Esophagus muscularis mucosa (tissue), 4 donors: Measurements from ENCODE around the gene CLSTN1. TPM values are rescaled to one million over a fixed set of nuclear protein-coding genes. Genes with fewer than 3 reads are reported as not detected.

Experiments used
- DNase-seq: peaks from one replicate; pipeline ENCODE4 v3.0.0-alpha.2; 2017; ENCODE audit errors: extremely low spot score
- H3K27ac ChIP-seq, 4 donors: fragments of 200-600 bp; sonication (generic); replicated peaks in 1 of 4; 1 replicate in 3 of 4; 2 replicates in 1 of 4; pipeline ENCODE4 v1.5.1; 2016 to 2019; ENCODE audit warnings: mild to moderate bottlenecking in 1 of 4
- H3K27me3 ChIP-seq, 4 donors: fragments of 200-600 bp; sonication (generic); one replicate each; pipeline versions ENCODE4 v1.5.1 to v1.6.0; 2016 to 2019
- H3K36me3 ChIP-seq, 4 donors: fragments of 200-600 bp; sonication (generic); one replicate each; pipeline ENCODE4 v1.5.1; 2016 to 2019
- H3K4me1 ChIP-seq, 4 donors: fragments of 200-600 bp; sonication (generic); one replicate each; pipeline ENCODE4 v1.5.1; 2016 to 2019
- H3K4me3 ChIP-seq, 4 donors: fragments of 200-600 bp; sonication (generic); 1 replicate in 2 of 4; 2 replicates in 2 of 4; pipeline ENCODE4 v1.5.1; 2016 to 2019; ENCODE audit warnings: mild to moderate bottlenecking in 4 of 4, moderate library complexity in 1 of 4
- H3K9me3 ChIP-seq, 4 donors: fragments of 200-600 bp; sonication (generic); 1 replicate in 3 of 4; 2 replicates in 1 of 4; pipeline ENCODE4 v1.5.1; 2016 to 2019
- EP300 ChIP-seq: sonication (generic); formaldehyde crosslinking; IDR thresholded peaks from one replicate; pipeline ENCODE4 v1.6.1; 2017; ENCODE audit warnings: antibody characterized with exemption
- POLR2A ChIP-seq: fragments of 450-650 bp; IDR thresholded peaks from one replicate; pipeline ENCODE4 v1.6.1; 2017; ENCODE audit warnings: antibody characterized with exemption, moderate library complexity, mild to moderate bottlenecking, low read depth
- POLR2AphosphoS5 ChIP-seq, 2 donors: sonication (generic); formaldehyde crosslinking; IDR thresholded peaks; one replicate each; pipeline ENCODE4 v1.6.1; 2017; ENCODE audit warnings: antibody characterized with exemption in 2 of 2
- WGBS: methylation state at CpG from one replicate; pipeline ENCODE4 v1.1.5; 2018; 5-methylcytosine and 5-hydroxymethylcytosine counted together
- intact Hi-C: fragments of 100-400 bp; cut with DNase I; formaldehyde crosslinking; loops from one replicate; pipeline ENCODE4 v1.15.1; 2023
- total RNA-seq, 4 donors: library from RNA; depleted of rRNA; stranded (reverse); fragments of >200 nt; gene quantifications; one replicate each; pipeline versions ENCODE4 v1.1.0 to v1.2.1, GENCODE V29; 2016
- TF ChIP-seq, protein P1 (sequence below), 3 experiments: fragments of 200-600 bp in 2 of 3; fragments of 450-650 bp in 1 of 3; sonication (generic) in 2 of 3; IDR thresholded peaks; one replicate each; pipeline ENCODE4 v1.5.1; 2017 to 2019; ENCODE audit warnings: antibody characterized with exemption in 3 of 3, mild to moderate bottlenecking in 2 of 3, moderate library complexity in 1 of 3

Gene CLSTN1
- total RNA-seq, 4 donors from 2014 or later: 47.1 to 109 (median 72.3) TPM

DNA sequence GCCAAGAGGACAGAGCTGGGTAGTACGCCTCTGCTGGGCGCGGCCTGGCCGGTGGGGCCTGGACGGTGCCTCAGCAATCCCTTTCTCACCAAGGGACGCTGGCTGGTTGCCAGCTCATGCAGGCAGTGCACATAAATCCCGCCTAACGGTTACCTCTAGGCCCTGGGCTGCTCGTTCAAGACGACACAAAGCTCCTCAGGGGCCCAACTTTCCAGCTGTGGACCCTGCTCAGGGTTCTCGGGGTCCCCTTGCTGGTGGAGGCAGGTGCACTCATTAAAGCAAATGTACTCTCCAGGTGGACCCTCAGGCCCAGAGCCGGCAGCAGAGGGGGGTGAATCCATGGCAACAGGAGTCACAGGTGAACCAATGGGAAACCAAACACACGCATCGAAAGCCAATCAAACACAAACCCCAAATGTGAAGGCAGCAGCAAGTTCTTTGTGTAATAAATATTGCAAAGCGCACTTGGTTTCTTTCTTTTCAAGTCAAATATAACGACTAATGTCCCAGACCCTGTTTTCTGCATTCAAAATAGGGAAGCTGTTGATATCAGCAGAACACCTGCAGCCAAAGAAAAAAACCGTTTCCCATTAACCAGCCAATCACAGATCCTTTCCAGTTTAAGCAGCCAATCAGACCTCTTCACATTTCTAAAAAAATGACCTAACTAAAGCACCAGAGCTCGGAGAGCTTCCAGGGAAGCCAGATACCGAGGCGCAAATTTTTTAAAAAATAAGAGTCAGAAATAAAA is 26.1 kb upstream of the CLSTN1 start:
- Histone ChIP-seq H3K4me1 (peaks cover 0 to 11% (median 3%) of the 10 kb centered on the region in 4 donors), H3K9me3 (peaks cover 0 to 4% (median 0%) of the 10 kb centered on the region in 4 donors), H3K4me3 (no peak overlapping the region), H3K36me3 (peaks cover 0 to 24% (median 21%) of the 10 kb centered on the region in 4 donors), H3K27me3 (no peaks in the 10 kb centered on the region), H3K27ac (no peak overlapping the region)
- intact Hi-C loops: no loop called here
- 77% methylated on average over 12 of the region's 20 CpGs for WGBS
- TF ChIP-seq POLR2A (no peak), EP300 (no peak), POLR2AphosphoS5 (IDR thresholded peaks at IDR 0.05) (no peak)
- TF ChIP-seq, protein P1, sequence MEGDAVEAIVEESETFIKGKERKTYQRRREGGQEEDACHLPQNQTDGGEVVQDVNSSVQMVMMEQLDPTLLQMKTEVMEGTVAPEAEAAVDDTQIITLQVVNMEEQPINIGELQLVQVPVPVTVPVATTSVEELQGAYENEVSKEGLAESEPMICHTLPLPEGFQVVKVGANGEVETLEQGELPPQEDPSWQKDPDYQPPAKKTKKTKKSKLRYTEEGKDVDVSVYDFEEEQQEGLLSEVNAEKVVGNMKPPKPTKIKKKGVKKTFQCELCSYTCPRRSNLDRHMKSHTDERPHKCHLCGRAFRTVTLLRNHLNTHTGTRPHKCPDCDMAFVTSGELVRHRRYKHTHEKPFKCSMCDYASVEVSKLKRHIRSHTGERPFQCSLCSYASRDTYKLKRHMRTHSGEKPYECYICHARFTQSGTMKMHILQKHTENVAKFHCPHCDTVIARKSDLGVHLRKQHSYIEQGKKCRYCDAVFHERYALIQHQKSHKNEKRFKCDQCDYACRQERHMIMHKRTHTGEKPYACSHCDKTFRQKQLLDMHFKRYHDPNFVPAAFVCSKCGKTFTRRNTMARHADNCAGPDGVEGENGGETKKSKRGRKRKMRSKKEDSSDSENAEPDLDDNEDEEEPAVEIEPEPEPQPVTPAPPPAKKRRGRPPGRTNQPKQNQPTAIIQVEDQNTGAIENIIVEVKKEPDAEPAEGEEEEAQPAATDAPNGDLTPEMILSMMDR (IDR thresholded peaks at IDR 0.05): no peak
- DNase-seq: no peak

DNA sequence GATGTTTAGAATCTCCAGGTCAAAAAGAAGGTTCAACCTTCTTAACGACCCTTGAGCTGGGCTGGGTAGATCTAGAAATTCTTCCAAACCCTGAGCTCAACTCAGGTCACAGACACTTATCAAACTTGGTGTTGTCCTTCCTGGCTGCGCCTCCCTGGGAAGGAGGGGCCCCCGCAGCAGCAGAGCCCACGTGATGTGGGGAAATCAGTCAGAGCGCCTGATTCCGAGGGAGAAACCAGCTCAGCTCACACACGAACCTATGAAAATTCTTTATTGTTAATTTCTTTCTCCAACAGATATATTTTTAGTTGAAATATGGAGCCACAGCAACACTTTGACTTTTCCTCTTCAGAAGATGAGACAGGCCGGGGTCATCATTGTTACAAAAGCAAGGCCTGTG is 24.3 kb upstream of the CLSTN1 start:
- no peak for DNase-seq
- no peak overlapping the region for H3K27ac ChIP-seq
- H3K36me3 ChIP-seq: peaks cover 0 to 22% (median 17%) of the 10 kb centered on the region in 4 donors
- no peaks in the 10 kb centered on the region for H3K9me3 ChIP-seq
- H3K27me3 ChIP-seq: no peaks in the 10 kb centered on the region
- WGBS: 68% methylated on average over 8 of the region's 8 CpGs
- peaks cover 13 to 26% (median 20%) of the 10 kb centered on the region in 4 donors for H3K4me1 ChIP-seq
- TF ChIP-seq, protein P1 (IDR thresholded peaks at IDR 0.05): no peak
- TF ChIP-seq POLR2A: no peak
- TF ChIP-seq POLR2AphosphoS5 (IDR thresholded peaks at IDR 0.05): no peak
- no peak for TF ChIP-seq EP300
- intact Hi-C loops: no loop called here
- H3K4me3 ChIP-seq: no peak overlapping the region

DNA sequence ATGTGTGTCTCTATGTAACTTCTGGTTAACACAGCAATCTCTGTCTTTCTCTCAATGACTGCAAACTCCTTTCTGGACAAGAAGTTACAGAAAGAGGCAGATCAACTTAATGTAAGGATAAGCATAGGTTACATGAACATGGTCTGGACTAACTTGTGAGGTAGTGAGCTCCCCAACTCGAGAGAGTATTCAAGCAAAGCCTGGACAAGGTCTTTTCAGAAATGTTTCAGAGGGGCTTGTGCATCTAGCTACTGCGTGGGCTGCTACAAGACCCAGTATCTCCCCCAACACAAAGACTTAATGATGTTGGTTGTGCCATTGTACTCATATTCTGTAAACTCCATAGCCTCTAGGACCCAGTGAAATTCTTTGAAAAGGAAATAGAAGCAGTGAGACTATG is 23.5 kb upstream of the CLSTN1 start:
- H3K27ac ChIP-seq: no peak overlapping the region
- no peaks in the 10 kb centered on the region for H3K27me3 ChIP-seq
- intact Hi-C loops: no loop called here
- H3K4me3 ChIP-seq: no peak overlapping the region
- no peaks in the 10 kb centered on the region for H3K9me3 ChIP-seq
- peaks cover 0 to 22% (median 13%) of the 10 kb centered on the region in 4 donors for H3K36me3 ChIP-seq
- 97% methylated on average over 2 of the region's 2 CpGs for WGBS
- DNase-seq: no peak
- TF ChIP-seq, protein P1 (IDR thresholded peaks at IDR 0.05): no peak
- TF ChIP-seq POLR2AphosphoS5 (IDR thresholded peaks at IDR 0.05): no peak
- TF ChIP-seq EP300: no peak
- no peak for TF ChIP-seq POLR2A
- H3K4me1 ChIP-seq: peaks cover 20 to 31% (median 24%) of the 10 kb centered on the region in 4 donors

DNA sequence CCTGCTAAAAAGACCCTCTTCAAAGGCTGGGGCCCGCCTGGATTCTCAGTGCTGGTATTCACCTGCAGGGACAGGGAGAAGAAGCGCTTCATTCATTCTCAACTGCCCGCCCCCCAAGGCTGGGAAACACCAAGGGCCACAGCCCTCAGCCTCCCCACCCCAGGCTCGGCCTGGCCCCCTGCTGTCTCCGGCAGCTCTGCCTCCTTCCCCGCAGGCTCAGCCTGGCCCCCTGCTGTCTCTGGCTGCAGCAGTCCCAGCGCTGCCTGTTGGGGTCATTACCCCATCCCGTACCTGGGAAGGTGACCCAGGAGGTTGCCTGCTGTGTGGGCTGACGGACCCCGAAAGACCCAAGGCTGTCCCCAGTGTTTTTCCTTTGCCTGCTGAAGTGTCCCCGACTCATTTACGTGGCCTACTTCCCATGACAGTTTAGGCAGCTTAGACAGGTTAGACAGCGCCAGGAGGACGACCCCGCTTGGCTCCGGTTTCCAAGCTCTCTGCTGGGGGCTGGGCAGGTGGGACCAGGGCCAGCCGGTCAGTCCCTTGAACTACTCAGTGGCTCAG is 22.9 kb upstream of the CLSTN1 start:
- WGBS: 80% methylated on average over 10 of the region's 17 CpGs
- TF ChIP-seq POLR2A: no peak
- TF ChIP-seq, protein P1 (IDR thresholded peaks at IDR 0.05): no peak
- no peak for TF ChIP-seq POLR2AphosphoS5 (IDR thresholded peaks at IDR 0.05)
- TF ChIP-seq EP300: no peak

More for the DNA sequence above, 22.9 kb upstream of the CLSTN1 start:
- H3K27ac ChIP-seq: no peak overlapping the region
- no peak overlapping the region for H3K4me3 ChIP-seq
- peaks cover 0 to 22% (median 13%) of the 10 kb centered on the region in 4 donors for H3K36me3 ChIP-seq
- H3K9me3 ChIP-seq: no peaks in the 10 kb centered on the region
- no peaks in the 10 kb centered on the region for H3K27me3 ChIP-seq
- intact Hi-C loops: no loop called here
- peaks cover 20 to 35% (median 27%) of the 10 kb centered on the region in 4 donors for H3K4me1 ChIP-seq
- DNase-seq: no peak
